HG03108 (cell line): ENCODE data around the gene ZNF431.
"Not testable (repeated sequence)": the region's sequence is repeated elsewhere in the genome, so short reads cannot be mapped to it uniquely, and the experiment has no call there.

Source experiments
- ATAC-seq: cut with Tn5 transposase; IDR thresholded peaks from one replicate; pipeline ENCODE4 v1.9.1; 2021; ENCODE audit warnings: moderate library complexity; ENCODE audit not compliant: unreplicated experiment

The ZNF431 gene

DNA sequence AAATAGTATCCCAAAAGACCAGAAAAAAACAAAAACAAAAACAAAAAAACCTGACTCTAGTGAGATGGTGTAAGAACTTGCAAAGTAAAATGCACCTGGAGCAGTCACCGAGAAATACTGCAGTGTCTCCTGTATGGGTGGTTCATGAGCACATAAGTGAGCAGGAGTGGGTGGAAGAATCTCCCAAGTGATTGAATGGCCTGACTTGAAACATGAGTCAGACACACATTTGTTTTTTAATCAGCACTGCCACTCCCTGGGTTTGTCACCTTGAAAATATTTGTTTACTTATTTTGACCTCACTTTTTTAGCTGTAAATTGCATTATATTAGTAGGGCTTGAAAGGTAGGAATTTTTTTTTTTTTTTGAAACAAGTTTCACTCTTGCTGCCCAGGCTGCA is 2.0 kb downstream of the ZNF431 start:
- ATAC-seq: no peak

DNA sequence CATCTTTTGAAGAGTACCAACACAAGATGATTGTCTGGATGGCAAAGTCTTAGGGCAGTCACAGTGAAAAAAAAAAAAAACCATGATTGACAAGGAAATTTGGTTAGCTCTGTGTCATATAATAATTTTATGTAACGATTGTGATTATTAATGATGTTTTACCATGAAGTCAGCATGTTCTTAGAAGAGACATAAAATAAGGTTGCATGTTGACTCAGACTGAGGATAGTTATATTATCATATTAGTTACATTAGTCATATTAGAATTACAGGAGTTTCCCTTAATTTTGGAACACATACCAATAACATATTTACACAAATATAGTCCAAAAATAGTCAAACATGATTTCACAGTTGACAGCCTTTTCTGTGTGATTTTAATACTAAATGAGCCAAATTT is 5.7 kb downstream of the ZNF431 start:
- no peak for ATAC-seq

DNA sequence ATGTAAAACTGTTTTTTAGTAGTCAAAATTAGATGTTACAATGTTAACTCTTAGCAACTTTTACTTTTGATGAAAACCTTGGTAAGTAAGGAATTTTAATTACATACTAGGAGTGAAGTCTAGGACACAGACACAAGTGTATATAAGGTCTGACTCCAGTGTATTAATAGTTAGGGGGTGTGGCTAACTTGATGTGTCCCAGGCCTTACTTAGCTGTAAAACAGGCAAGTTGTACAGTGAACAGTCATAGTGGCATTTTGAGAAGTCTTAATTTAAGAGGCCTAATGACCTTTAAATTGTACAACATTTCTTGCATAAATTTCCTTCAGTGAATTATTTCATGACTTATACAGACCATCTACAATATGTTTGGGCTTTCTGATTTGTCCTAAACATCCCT is 6.8 kb downstream of the ZNF431 start:
- ATAC-seq: no peak

DNA sequence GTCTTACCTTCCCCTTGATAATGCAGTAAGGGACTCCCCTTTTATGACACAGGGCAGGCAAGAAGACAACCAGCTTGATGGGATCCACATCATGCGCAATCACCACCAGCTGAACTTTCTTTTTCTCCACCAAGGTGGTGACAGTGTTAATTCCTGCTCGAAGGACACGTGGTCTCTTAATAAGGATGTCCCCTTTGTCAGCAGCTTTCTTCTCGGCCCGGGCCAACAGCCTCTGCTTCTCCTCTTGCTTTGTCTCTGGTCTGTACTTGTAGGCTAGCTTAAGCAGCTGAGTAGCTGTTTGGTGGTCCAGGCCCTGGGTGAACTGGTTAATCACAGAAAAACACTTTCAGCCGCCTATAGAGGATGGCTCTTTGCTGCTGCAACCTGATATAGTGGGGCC is 8.0 kb downstream of the ZNF431 start:
- no peak for ATAC-seq

DNA sequence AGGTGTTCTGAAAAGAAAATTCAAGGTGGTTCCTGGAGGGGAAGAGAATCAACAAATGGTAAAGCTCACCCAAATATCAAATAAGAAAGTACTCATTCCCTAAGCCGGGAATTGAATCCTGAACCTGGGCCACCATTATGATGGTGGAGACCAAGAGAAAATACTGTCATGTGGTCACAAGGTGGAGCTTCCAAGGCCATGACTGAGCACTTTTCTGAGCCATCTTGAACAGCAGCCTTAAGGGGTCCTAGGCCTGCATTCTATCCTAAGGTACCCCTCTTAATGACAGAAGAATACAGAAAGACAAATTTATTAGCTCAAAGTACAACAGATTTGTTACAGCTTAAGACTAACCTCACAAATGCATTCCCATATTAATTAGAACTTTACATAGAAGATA is 9.6 kb downstream of the ZNF431 start:
- no peak for ATAC-seq

DNA sequence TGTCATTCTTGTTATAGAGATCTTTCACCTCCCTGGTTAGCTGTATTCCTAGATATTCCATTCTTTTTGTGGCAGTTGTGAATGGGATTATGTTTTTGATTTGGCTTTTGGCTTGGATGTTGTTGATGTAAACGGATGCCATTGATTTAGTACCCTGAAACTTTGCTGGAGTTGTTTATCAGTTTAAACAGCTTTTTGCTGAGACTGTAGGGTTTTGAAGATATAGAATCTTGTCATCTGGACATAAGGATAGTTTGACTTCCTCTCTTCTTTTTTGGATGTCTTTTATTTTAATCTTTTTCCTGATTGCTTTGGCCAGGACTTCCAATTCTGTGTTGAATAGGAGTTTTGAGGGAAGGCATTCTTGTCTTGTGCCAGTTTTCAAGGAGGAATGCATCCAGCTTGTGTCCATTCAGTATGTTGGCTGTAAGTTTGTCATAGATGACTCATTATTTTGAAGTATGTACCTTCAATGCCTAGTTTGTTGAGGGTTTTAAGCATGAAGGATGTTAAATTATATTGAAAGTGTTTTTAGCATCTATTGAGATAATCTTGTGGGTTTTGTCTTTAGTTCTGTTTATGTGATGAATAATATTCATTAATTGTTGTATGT is 16.8 kb downstream of the ZNF431 start:
- no peak for ATAC-seq

DNA sequence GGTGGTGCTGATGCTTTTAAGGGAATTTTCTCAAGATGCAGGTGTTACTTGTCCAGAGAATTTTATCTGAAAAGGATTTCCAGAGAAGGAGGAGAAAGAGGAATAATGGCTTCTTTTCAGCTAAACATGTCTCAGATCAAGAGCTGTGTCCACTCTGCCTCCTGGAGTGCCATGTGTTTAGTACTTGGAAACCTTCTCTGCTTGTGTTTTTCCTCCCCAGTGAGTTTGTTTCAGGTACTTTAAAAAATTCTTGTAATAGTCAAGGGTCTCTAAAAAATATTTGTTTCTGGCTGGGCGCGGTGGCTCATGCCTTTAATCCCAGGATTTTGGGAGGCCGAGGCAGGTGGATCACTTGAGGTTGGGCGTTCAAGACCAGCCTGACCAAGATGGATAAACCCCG is 22.7 kb downstream of the ZNF431 start:
- no peak for ATAC-seq

DNA sequence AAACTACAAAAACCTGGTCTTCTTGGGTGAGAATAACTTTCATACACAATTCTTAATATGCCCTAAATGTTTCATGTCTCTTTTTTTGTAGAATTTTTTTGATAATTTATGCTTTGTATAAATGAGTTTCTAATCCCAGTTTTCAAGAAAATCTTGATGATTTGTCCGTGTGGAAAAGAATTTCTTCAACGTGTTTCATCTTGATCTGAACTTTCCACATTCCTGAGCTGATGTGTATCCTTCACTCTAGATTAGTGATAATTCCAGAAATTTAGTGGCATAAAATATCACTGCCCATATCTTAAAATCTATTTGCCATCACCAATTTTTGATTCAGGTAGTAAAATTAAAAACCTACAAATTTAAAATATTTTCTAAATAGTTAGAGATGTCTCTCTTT is 24.6 kb downstream of the ZNF431 start:
- no peak for ATAC-seq

DNA sequence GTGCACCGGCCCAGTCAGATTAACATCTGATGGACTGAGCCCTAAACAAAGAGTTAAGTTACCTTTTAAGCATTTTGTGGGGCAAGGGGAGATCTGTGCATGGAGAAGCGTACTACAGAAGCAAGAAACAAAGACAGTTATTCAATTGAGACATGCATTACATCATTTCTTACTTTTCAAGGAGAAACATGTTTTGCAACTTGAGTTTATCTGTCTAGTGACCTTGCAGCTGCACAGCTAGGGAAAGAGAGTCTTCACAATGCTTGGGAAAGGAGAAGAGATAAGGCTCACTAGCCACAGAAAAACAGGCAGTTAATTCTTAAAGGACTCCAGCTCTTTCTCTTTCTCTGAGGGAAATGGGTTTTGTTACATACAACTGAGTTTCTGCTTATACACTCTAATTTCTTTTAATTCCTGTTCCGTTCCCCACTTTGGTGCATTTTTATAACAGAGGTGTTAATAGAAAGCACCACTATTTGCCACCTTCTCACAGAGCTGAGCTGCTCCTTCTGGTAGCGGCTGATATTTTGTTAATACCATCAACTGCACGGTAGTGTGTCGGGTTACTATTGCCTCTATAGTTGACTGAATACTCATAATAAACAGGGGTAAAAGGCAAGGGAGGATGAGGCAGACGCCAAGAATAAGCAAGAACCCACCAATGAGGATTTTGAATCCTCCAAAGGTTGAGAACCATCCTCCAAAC is 55.9 kb downstream of the ZNF431 start:
- ATAC-seq: no peak

DNA sequence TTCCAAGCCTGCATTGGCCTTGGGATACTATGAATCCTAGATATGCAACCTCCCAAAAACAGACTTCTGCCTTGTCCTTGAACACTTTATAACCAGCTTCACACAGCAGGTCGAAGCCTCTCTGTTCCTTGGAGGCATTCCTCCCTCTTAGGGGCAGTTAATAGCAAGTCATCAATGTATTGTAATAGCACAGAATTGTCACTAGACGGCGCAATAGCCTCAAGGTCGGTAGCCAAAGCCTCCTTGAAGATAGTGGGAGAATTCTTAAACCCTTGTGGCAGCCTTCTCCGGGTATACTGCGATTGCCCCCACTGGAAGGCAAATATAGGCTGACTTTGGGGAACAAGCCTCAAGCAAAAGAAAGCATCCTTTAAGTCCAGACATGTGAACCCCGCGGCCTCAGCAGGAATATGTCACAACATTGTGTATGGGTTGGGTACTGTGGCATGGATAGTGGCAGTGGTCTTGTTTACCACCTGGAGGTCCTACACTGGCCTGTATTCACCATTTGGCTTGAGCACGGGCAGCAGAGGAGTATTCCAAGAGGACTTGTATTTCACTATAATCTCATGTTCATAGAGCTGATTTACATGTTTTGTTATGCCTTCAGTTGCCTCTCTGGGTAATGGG is 61.1 kb downstream of the ZNF431 start:
- no peak for ATAC-seq

DNA sequence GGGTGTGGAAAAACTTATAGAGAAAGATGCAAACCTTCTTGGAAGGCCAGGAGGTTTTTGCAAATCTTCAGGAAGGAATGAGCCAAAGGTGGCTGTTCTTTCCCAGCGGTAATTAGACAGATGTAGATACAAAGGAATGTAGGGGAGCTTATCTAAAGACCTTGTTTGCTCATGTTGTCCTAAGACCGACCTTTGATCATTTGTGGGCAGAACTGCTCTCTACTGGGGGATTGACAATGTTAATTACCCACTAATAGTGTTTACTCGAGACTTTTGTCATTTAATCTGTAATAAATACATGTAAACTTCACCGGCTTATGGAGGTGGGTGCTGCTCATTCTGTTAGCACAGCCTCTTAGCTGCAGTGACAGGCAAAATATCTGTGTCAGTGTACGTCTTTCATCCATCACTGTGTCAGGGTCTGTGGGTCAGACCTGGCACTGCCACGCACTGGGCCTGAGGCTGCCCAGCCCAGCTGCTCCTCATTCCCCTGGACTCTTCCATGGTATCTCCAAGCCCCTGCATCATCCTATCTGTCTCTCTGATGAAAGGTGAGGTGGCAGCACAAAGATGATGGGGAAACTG is 68.3 kb downstream of the ZNF431 start:
- no peak for ATAC-seq

DNA sequence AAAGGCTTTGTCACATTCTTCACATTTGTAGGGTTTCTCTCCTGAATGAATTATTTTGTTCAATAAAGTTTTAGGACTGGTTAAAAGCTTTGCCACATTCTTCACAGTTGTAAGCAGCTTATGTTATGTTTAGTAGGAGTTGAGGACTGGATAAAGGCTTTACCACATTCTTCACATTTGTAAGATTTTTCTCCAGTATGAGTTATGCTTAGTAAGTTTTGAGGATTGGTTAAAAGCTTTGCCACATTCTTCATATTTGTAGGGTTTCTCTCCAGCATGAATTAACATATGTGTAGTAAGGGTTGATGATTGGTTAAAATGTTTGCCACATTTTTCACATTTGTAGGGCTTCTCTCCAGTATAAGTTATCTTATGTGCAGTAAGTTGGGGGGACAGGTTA is 79.9 kb downstream of the ZNF431 start:
- no peak for ATAC-seq

DNA sequence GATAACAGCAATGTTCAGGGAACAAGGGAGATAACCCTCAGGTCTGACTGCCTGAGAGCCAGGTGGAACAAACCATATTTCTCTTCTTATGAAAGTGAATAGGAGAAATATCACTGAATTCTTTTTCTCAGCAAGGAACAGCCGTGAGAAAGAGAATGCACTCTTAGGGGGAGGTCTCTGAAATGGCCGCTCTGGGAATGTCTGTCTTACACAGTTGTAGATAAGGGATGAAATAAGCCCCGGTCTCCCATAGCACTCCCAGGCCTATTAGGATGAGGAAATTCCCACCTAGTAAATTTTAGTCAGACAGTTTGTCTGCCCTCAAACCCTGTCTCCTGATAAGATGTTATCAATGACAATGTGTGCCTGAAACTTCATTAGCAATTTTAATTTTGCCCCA is 88.1 kb downstream of the ZNF431 start:
- ATAC-seq: not testable (repeated sequence)

DNA sequence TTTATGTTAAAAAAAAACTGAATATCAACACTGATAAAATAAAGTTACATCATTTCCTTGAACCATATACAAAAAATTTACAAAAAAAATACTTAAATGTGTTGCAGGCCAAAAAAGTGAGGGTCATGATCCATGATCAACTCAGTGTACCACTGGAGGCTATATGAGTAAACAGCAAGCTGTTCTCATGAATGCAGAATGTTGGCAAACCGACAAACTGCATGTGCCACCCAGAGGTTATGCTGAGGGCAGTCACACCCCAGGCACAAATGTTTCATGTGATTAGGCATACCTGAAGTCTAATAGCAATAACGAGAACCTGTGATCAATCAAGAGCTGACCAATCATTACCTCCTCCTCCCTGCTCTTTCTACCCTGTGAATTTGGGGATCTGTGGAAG is 91.9 kb downstream of the ZNF431 start:
- ATAC-seq: no peak

DNA sequence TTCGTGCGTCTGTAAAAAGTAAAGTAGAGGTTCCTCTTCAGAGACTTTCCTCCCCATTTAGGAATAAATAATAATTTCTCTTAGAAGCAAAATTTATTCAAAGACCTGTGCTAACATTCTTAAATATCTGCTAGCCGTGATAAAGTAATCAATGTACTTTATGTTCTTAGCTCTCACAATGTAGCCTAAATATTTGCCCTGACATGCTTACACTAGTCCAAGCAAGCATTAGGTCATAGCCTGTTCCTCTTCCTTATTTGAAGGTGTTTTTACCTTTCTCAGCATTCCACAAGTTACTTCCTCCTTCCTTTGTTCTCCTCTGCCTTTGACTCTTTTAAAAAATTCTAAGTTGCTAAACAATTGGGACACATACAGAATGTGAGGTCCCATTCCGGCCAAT is 94.9 kb downstream of the ZNF431 start:
- not testable (repeated sequence) for ATAC-seq

DNA sequence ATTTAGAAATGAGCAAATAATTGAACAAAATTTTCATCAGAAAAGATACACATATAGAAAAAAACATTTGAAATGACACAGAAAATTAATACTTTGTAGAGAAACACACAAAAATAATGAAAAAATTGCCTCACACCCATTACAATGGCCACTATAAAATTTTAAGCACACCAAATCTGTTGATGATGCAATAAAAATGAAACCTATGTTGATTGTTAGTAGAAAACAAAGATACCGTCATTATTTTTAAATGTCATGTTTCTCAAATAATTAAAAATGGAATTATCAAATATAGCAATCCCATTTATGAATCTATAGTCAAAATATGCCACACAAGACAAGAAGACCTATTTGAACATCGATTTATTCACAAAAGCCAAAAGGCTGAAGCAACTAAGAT is 96.8 kb downstream of the ZNF431 start:
- ATAC-seq: no peak
